Fibroblast of lung (primary cell): Measurements from ENCODE around the gene OR8J1. TPM values are rescaled to one million over a fixed set of nuclear protein-coding genes. Genes with fewer than 3 reads are reported as not detected.

Experiments
- DNase-seq, 2 donors: peaks; one replicate each; pipeline versions ENCODE4 v3.0.0 to v3.0.0-alpha.2; 2010; ENCODE audit warnings: low read depth in 2 of 2
- H2AFZ ChIP-seq: 2 replicates; pipeline ENCODE4 v1.5.1; 2012; ENCODE audit warnings: low read length, control low read depth, inconsistent platforms
- H3K27ac ChIP-seq: 2 replicates; pipeline ENCODE4 v1.5.1; 2011; ENCODE audit warnings: low read length, control low read depth; ENCODE audit not compliant: insufficient read depth
- H3K27me3 ChIP-seq: 2 replicates; pipeline ENCODE4 v1.5.1; 2011; ENCODE audit warnings: mild to moderate bottlenecking, low read length; ENCODE audit not compliant: control insufficient read depth, insufficient read depth
- H3K36me3 ChIP-seq: 2 replicates; pipeline ENCODE4 v1.5.1; 2011; ENCODE audit warnings: low read length; ENCODE audit not compliant: control insufficient read depth, insufficient read depth
- H3K4me1 ChIP-seq: 2 replicates; pipeline ENCODE4 v1.5.1; 2011; ENCODE audit warnings: low read length; ENCODE audit not compliant: control insufficient read depth, insufficient read depth; ENCODE audit errors: extremely low read depth
- H3K4me2 ChIP-seq: 2 replicates; pipeline ENCODE4 v1.5.1; 2011; ENCODE audit warnings: low read length, control low read depth; ENCODE audit not compliant: insufficient read depth; ENCODE audit errors: extremely low read depth
- H3K4me3 ChIP-seq, 4 experiments: fragments of 200-600 bp in 1 of 4; sonication (generic) in 1 of 4; replicated peaks in 1 of 4; 2 replicates each; pipeline ENCODE4 v1.5.1; 2011 to 2016; ENCODE audit warnings: low read length in 4 of 4, low read depth in 3 of 4, mild to moderate bottlenecking in 3 of 4, control low read depth in 2 of 4, inconsistent platforms in 1 of 4, mixed read lengths in 1 of 4; ENCODE audit not compliant: insufficient read depth in 1 of 4; ENCODE audit errors: control extremely low read depth in 1 of 4
- H3K79me2 ChIP-seq: 2 replicates; pipeline ENCODE4 v1.5.1; 2012; ENCODE audit warnings: mild to moderate bottlenecking, low read length, inconsistent platforms; ENCODE audit not compliant: control insufficient read depth, insufficient read depth
- H3K9ac ChIP-seq: 2 replicates; pipeline ENCODE4 v1.5.1; 2011; ENCODE audit warnings: mild to moderate bottlenecking, low read length, control low read depth; ENCODE audit not compliant: insufficient read depth
- H3K9me3 ChIP-seq: 2 replicates; pipeline ENCODE4 v1.5.1; 2012; ENCODE audit warnings: low read depth, low read length; ENCODE audit not compliant: control insufficient read depth, insufficient read depth
- H4K20me1 ChIP-seq: 2 replicates; pipeline ENCODE4 v1.5.1; 2011; ENCODE audit warnings: low read length; ENCODE audit not compliant: control insufficient read depth, insufficient read depth; ENCODE audit errors: extremely low read depth
- CTCF ChIP-seq, 2 donors: IDR thresholded peaks in 1 of 2; conservative IDR thresholded peaks in 1 of 2; 1 replicate in 1 of 2; 2 replicates in 1 of 2; pipeline ENCODE4 v1.5.1; 2011 to 2012; ENCODE audit warnings: low read length in 2 of 2, control low read depth in 1 of 2, inconsistent platforms in 1 of 2, low read depth in 1 of 2, mild to moderate bottlenecking in 1 of 2
- EZH2 ChIP-seq: IDR thresholded peaks from 2 replicates; pipeline ENCODE4 v1.5.1; 2012; ENCODE audit warnings: low read length, control low read depth, mild to moderate bottlenecking; ENCODE audit errors: missing control alignments
- polyA plus RNA-seq, 2 donors: library from polyadenylated mRNA; depleted of rRNA in 1 of 2; stranded (reverse) in 1 of 2; unstranded in 1 of 2; fragments of >200 nt; gene quantifications; 2 replicates each; pipeline ENCODE4 v1.2.1, GENCODE V29; 2011 to 2012; ENCODE audit warnings: missing spikeins in 1 of 2
- total RNA-seq: library from RNA; depleted of rRNA; stranded (reverse); fragments of >200 nt; gene quantifications from 2 replicates; pipeline ENCODE4 v1.2.1, GENCODE V29; 2014

The OR8J1 gene
- total and polyA plus RNA-seq, 2 donors (not counting 1 experiment from before 2014, with no cell fraction given) = not detected

GRCh38 chr11:56375324-56375723 is 21.2 kb downstream of the OR8J1 start, which contains the start of gene OR8U1:
OR8U1 (plus strand) TSS chr11:56375624; CDS start chr11:56375624, 0 bp downstream.
- H3K27ac ChIP-seq = no peak within 1 kb of the TSS
- H3K4me3 ChIP-seq = no peak within 1 kb of the TSS
- no peaks in the 10 kb centered on the region for H3K79me2 ChIP-seq
- no peaks in the 10 kb centered on the region for H4K20me1 ChIP-seq
- no peaks in the 10 kb centered on the region for H3K27me3 ChIP-seq
- H3K9ac ChIP-seq = no peak within 1 kb of the TSS
- H3K4me1 ChIP-seq = no peaks in the 10 kb centered on the region
- no peaks in the 10 kb centered on the region for H3K36me3 ChIP-seq
- no peak within 1 kb of the TSS for H2AFZ ChIP-seq
- H3K4me2 ChIP-seq = no peak within 1 kb of the TSS
- no peak for DNase-seq
- TF ChIP-seq CTCF (conservative IDR thresholded peaks at IDR 0.05 in 1 of 2, IDR thresholded peaks at IDR 0.05 in 1 of 2; ENCODE audit: low read depth in 1 of 2, low read length in 2 of 2) (no peak), EZH2 (no peak)
- H3K9me3 ChIP-seq = no peaks in the 10 kb centered on the region

DNA sequence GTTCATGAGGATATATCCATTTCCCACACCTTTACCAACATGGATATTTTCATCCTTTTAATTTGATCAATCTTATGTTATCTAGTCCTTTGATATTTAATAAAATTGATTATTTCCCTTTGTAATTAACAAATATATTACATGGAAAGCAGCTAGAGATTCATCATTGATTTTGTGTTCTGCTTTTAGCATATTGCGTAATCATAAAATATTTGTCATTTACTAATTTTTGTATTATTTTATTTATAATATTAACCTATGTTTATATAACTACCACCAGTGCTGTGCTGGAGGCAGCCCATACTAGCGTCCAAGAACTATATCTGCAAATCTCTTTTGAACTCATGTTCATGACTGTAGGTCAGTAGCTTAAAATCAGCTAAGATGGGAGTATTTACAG is 26.0 kb downstream of the OR8J1 start:
- no peak overlapping the region for H3K4me2 ChIP-seq
- TF ChIP-seq CTCF (conservative IDR thresholded peaks at IDR 0.05 in 1 of 2, IDR thresholded peaks at IDR 0.05 in 1 of 2; ENCODE audit: low read depth in 1 of 2, low read length in 2 of 2) (no peak), EZH2 (no peak)
- no peaks in the 10 kb centered on the region for H3K4me1 ChIP-seq
- H4K20me1 ChIP-seq = no peaks in the 10 kb centered on the region
- no peaks in the 10 kb centered on the region for H3K79me2 ChIP-seq
- H3K27ac ChIP-seq = no peak overlapping the region
- no peaks in the 10 kb centered on the region for H3K9me3 ChIP-seq
- H3K9ac ChIP-seq = no peak overlapping the region
- no peak for DNase-seq
- no peaks in the 10 kb centered on the region for H3K27me3 ChIP-seq
- H3K36me3 ChIP-seq = no peaks in the 10 kb centered on the region
- no peak overlapping the region for H3K4me3 ChIP-seq
- no peak overlapping the region for H2AFZ ChIP-seq

GRCh38 chr11:56394381-56394780 is 40.3 kb downstream of the OR8J1 start:
- no peaks in the 10 kb centered on the region for H3K4me1 ChIP-seq
- H4K20me1 ChIP-seq = no peaks in the 10 kb centered on the region
- H2AFZ ChIP-seq = no peak overlapping the region
- DNase-seq = no peak
- no peak overlapping the region for H3K27ac ChIP-seq
- H3K4me3 ChIP-seq = no peak overlapping the region
- H3K27me3 ChIP-seq = no peaks in the 10 kb centered on the region
- no peak overlapping the region for H3K9ac ChIP-seq
- H3K9me3 ChIP-seq = no peaks in the 10 kb centered on the region
- H3K36me3 ChIP-seq = no peaks in the 10 kb centered on the region
- H3K4me2 ChIP-seq = no peak overlapping the region
- H3K79me2 ChIP-seq = no peaks in the 10 kb centered on the region
- no peak for TF ChIP-seq EZH2
- no peak for TF ChIP-seq CTCF (conservative IDR thresholded peaks at IDR 0.05 in 1 of 2, IDR thresholded peaks at IDR 0.05 in 1 of 2; ENCODE audit: low read depth in 1 of 2, low read length in 2 of 2)
